ENCODE data around the gene POU2AF2.

DNA sequence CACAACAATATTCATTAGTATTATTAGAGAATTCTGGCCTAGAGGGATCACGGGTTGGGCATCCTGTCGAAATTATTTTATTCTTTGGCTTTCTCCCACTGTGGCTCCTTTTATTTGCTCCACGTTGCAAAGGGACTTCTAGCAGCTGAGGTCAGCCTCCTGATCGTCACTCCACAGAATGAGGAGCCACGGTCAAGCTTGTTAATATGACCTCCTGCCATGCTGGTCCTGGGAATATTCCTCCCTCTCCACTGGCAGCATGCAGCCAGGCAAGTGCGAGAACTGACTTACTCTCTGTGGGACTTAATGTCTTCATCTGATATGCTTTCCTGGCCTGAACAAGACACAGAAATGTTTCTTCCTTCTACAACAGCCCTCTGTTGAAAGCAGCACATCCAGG is 73.8 kb downstream of the POU2AF2 start:
- TF ChIP-seq, protein P1, sequence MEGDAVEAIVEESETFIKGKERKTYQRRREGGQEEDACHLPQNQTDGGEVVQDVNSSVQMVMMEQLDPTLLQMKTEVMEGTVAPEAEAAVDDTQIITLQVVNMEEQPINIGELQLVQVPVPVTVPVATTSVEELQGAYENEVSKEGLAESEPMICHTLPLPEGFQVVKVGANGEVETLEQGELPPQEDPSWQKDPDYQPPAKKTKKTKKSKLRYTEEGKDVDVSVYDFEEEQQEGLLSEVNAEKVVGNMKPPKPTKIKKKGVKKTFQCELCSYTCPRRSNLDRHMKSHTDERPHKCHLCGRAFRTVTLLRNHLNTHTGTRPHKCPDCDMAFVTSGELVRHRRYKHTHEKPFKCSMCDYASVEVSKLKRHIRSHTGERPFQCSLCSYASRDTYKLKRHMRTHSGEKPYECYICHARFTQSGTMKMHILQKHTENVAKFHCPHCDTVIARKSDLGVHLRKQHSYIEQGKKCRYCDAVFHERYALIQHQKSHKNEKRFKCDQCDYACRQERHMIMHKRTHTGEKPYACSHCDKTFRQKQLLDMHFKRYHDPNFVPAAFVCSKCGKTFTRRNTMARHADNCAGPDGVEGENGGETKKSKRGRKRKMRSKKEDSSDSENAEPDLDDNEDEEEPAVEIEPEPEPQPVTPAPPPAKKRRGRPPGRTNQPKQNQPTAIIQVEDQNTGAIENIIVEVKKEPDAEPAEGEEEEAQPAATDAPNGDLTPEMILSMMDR (IDR thresholded peaks at IDR 0.05): no peak
- no peak for TF ChIP-seq POLR2A (IDR thresholded peaks at IDR 0.05)

Measured in testis (tissue), 2 donors.